HEK293 (cell line): Measurements from ENCODE around the gene MRPS18A.

Source experiments
- EGR2 ChIP-seq: fragments of 450-650 bp; formaldehyde crosslinking; IDR thresholded peaks from 2 replicates; pipeline ENCODE4 v1.5.1; 2016; ENCODE audit warnings: low read depth, missing biosample characterization, missing genetic modification characterization
- GLI4 ChIP-seq: fragments of 450-650 bp; formaldehyde crosslinking; IDR thresholded peaks from 2 replicates; pipeline ENCODE4 v1.5.1; 2016; ENCODE audit warnings: missing biosample characterization, missing genetic modification characterization
- RBAK ChIP-seq: fragments of 450-650 bp; formaldehyde crosslinking; IDR thresholded peaks from 2 replicates; pipeline ENCODE4 v1.5.1; 2016; ENCODE audit warnings: missing biosample characterization, missing genetic modification characterization
- TCF7L2 ChIP-seq: IDR thresholded peaks from 2 replicates; pipeline ENCODE4 v1.6.1; 2011; ENCODE audit warnings: low read depth, mild to moderate bottlenecking, inconsistent platforms, low read length, moderate library complexity, borderline replicate concordance
- ZBTB26 ChIP-seq: fragments of 450-650 bp; formaldehyde crosslinking; optimal IDR thresholded peaks from 2 replicates; pipeline ENCODE3; 2016; ENCODE audit warnings: missing biosample characterization, mild to moderate bottlenecking, missing genetic modification characterization
- ZBTB49 ChIP-seq: fragments of 450-650 bp; formaldehyde crosslinking; IDR thresholded peaks from 2 replicates; pipeline ENCODE4 v1.5.1; 2016; ENCODE audit warnings: missing biosample characterization, missing genetic modification characterization, low read depth
- ZEB2 ChIP-seq: fragments of 450-650 bp; formaldehyde crosslinking; IDR thresholded peaks from 2 replicates; pipeline ENCODE4 v1.5.1; 2016; ENCODE audit warnings: missing biosample characterization, missing genetic modification characterization
- ZFP3 ChIP-seq: fragments of 450-650 bp; formaldehyde crosslinking; IDR thresholded peaks from 2 replicates; pipeline ENCODE4 v1.5.1; 2016; ENCODE audit warnings: low read depth, missing biosample characterization, missing genetic modification characterization
- ZFP37 ChIP-seq: fragments of 450-650 bp; formaldehyde crosslinking; IDR thresholded peaks from 2 replicates; pipeline ENCODE4 v1.5.1; 2016; ENCODE audit warnings: missing biosample characterization, missing genetic modification characterization
- ZNF133 ChIP-seq: fragments of 450-650 bp; formaldehyde crosslinking; IDR thresholded peaks from 2 replicates; pipeline ENCODE4 v1.5.1; 2016; ENCODE audit warnings: missing biosample characterization, missing genetic modification characterization
- ZNF146 ChIP-seq: fragments of 450-650 bp; formaldehyde crosslinking; IDR thresholded peaks from 2 replicates; pipeline ENCODE4 v1.5.1; 2016; ENCODE audit warnings: missing biosample characterization, missing genetic modification characterization
- ZNF169 ChIP-seq: fragments of 450-650 bp; formaldehyde crosslinking; IDR thresholded peaks from 2 replicates; pipeline ENCODE4 v1.5.1; 2016; ENCODE audit warnings: missing biosample characterization, missing genetic modification characterization
- ZNF184 ChIP-seq: fragments of 450-650 bp; IDR thresholded peaks from 2 replicates; pipeline ENCODE4 v1.5.1; 2018; ENCODE audit warnings: missing biosample characterization, mild to moderate bottlenecking, missing genetic modification characterization
- ZNF211 ChIP-seq: fragments of 450-650 bp; formaldehyde crosslinking; IDR thresholded peaks from 2 replicates; pipeline ENCODE4 v1.5.1; 2016; ENCODE audit warnings: low read depth, missing biosample characterization, missing genetic modification characterization
- ZNF23 ChIP-seq: fragments of 450-650 bp; formaldehyde crosslinking; IDR thresholded peaks from 2 replicates; pipeline ENCODE4 v1.5.1; 2016; ENCODE audit warnings: missing biosample characterization, missing genetic modification characterization, borderline replicate concordance
- ZNF292 ChIP-seq: fragments of 450-650 bp; formaldehyde crosslinking; IDR thresholded peaks from 2 replicates; pipeline ENCODE4 v1.5.1; 2016; ENCODE audit warnings: low read depth, missing biosample characterization, missing genetic modification characterization, borderline replicate concordance
- ZNF311 ChIP-seq: fragments of 450-650 bp; formaldehyde crosslinking; IDR thresholded peaks from 2 replicates; pipeline ENCODE4 v1.5.1; 2017; ENCODE audit warnings: missing biosample characterization, missing genetic modification characterization, borderline replicate concordance
- ZNF324 ChIP-seq: fragments of 450-650 bp; formaldehyde crosslinking; IDR thresholded peaks from 2 replicates; pipeline ENCODE4 v1.5.1; 2016; ENCODE audit warnings: missing biosample characterization, missing genetic modification characterization
- ZNF391 ChIP-seq: fragments of 450-650 bp; formaldehyde crosslinking; IDR thresholded peaks from 2 replicates; pipeline ENCODE4 v1.5.1; 2016; ENCODE audit warnings: low read depth, missing biosample characterization, missing genetic modification characterization, borderline replicate concordance
- ZNF426 ChIP-seq: fragments of 450-650 bp; formaldehyde crosslinking; IDR thresholded peaks from 2 replicates; pipeline ENCODE4 v1.5.1; 2017; ENCODE audit warnings: missing biosample characterization, missing genetic modification characterization, mild to moderate bottlenecking, inconsistent platforms, moderate library complexity
- ZNF501 ChIP-seq: fragments of 450-650 bp; formaldehyde crosslinking; IDR thresholded peaks from 2 replicates; pipeline ENCODE4 v1.5.1; 2016; ENCODE audit warnings: missing biosample characterization, missing genetic modification characterization
- ZNF514 ChIP-seq: fragments of 450-650 bp; formaldehyde crosslinking; IDR thresholded peaks from 2 replicates; pipeline ENCODE4 v1.5.1; 2016; ENCODE audit warnings: missing biosample characterization, missing genetic modification characterization
- ZNF555 ChIP-seq: fragments of 450-650 bp; formaldehyde crosslinking; conservative IDR thresholded peaks from 2 replicates; pipeline ENCODE4 v1.5.1; 2017; ENCODE audit warnings: missing biosample characterization, mild to moderate bottlenecking, missing genetic modification characterization, inconsistent platforms
- ZNF621 ChIP-seq: fragments of 450-650 bp; formaldehyde crosslinking; IDR thresholded peaks from 2 replicates; pipeline ENCODE4 v1.5.1; 2017; ENCODE audit warnings: missing biosample characterization, missing genetic modification characterization
- ZNF645 ChIP-seq: fragments of 450-650 bp; formaldehyde crosslinking; IDR thresholded peaks from 2 replicates; pipeline ENCODE4; 2016; ENCODE audit warnings: missing biosample characterization, missing genetic modification characterization
- ZNF776 ChIP-seq: fragments of 450-650 bp; formaldehyde crosslinking; IDR thresholded peaks from 2 replicates; pipeline ENCODE4 v1.5.0; 2017; ENCODE audit warnings: missing biosample characterization, missing genetic modification characterization, borderline replicate concordance
- ZNF777 ChIP-seq: fragments of 450-650 bp; formaldehyde crosslinking; IDR thresholded peaks from 2 replicates; pipeline ENCODE4 v1.5.1; 2017; ENCODE audit warnings: missing biosample characterization, missing genetic modification characterization, borderline replicate concordance
- ZNF785 ChIP-seq: fragments of 450-650 bp; formaldehyde crosslinking; IDR thresholded peaks from 2 replicates; pipeline ENCODE4 v1.5.1; 2016; ENCODE audit warnings: missing biosample characterization, missing genetic modification characterization
- ZNF837 ChIP-seq: fragments of 450-650 bp; formaldehyde crosslinking; IDR thresholded peaks from 2 replicates; pipeline ENCODE4 v1.5.1; 2016; ENCODE audit warnings: missing biosample characterization, missing genetic modification characterization
- ZSCAN5A ChIP-seq: fragments of 450-650 bp; formaldehyde crosslinking; IDR thresholded peaks from 2 replicates; pipeline ENCODE4 v1.5.1; 2016; ENCODE audit warnings: missing biosample characterization, missing genetic modification characterization
- TF ChIP-seq, protein P1 (sequence below): fragments of 450-650 bp; formaldehyde crosslinking; IDR thresholded peaks from 2 replicates; pipeline ENCODE4 v1.5.1; 2017; ENCODE audit warnings: missing biosample characterization, mild to moderate bottlenecking, missing genetic modification characterization, moderate library complexity

MRPS18A gene

DNA sequence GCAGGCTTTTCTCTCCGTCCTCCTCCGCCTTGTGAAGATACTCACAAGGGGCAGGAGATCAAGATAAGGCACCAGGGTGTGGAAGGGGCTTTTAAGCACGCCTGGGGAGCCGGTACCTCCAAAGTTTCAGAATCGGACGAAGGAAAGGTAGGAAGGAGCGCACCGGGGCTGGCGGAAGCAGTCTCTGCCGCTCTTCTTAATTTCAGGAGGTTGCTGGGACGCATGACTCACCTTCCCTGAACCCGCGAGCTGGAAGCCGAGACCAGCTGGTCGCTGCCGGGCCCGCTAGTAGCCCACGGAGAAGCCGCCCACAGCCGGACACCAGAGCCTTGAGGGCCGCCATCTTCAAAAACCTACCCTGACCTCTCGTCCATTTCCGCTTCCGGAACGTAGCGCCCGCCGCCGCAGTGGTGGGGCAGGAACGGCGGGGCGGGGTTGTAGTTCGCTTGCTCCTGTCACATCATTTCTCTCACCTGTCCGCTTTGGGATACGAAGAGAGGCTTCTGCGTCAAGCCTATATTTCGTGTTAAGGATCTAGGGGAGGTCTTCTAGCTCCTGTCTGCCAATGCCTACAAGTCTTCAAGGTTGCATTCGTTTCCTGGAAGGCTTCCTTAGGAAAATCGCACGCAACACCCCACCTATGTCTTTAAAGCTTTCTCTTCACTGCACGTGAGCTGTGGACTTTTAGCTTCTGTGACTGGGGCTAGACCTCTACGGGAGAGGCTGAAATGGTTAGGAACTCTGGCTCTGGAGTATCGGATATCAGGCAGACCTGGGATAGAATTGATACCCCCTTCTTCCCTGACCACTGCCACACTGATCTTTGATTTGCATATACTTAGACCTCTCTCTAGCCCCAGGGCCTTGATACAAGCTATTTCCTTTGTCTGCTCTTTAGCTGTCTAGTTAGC is at the start of gene MRPS18A (continued):
- TF ChIP-seq ZNF211 (tag by site-specific recombination) (no peak), ZFP37 (tag by site-specific recombination) (no peak), ZNF785 (tag by site-specific recombination) (no peak), ZNF621 (tag by site-specific recombination) (no peak), ZNF23 (no peak), ZNF169 (no peak), ZNF776 (tag by site-specific recombination) (no peak), ZNF146 (tag by site-specific recombination) (no peak), ZNF501 (tag by site-specific recombination) (no peak), RBAK (tag by site-specific recombination) (no peak), ZNF133 (tag by site-specific recombination) (no peak), GLI4 (tag by site-specific recombination) (no peak), ZNF555 (tag by site-specific recombination) (no peak), ZNF391 (no peak), ZBTB49 (tag by site-specific recombination) (no peak), ZFP3 (tag by site-specific recombination) (no peak), ZNF837 (tag by site-specific recombination) (no peak), ZNF184 (tag by site-specific recombination) (no peak), ZNF311 (no peak), TCF7L2 (no peak), ZNF324 (tag by site-specific recombination) (no peak), ZNF777 (tag by site-specific recombination) (no peak), ZNF292 (tag by site-specific recombination) (no peak), EGR2 (tag by site-specific recombination) (peak; percentile 88), ZEB2 (peak; percentile 64; the same call in 1 of the 2 replicates), ZNF426 (tag by site-specific recombination) (no peak), ZBTB26 (peak; percentile 16), ZSCAN5A (tag by site-specific recombination) (no peak), ZNF514 (tag by site-specific recombination) (no peak), ZNF645 (no peak)
- TF ChIP-seq, protein P1, sequence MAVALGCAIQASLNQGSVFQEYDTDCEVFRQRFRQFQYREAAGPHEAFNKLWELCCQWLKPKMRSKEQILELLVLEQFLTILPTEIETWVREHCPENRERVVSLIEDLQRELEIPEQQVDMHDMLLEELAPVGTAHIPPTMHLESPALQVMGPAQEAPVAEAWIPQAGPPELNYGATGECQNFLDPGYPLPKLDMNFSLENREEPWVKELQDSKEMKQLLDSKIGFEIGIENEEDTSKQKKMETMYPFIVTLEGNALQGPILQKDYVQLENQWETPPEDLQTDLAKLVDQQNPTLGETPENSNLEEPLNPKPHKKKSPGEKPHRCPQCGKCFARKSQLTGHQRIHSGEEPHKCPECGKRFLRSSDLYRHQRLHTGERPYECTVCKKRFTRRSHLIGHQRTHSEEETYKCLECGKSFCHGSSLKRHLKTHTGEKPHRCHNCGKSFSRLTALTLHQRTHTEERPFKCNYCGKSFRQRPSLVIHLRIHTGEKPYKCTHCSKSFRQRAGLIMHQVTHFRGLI (tag by site-specific recombination) = 0 out of 2 replicates have a peak, but pooled peaks have one; percentile 32
